Spleen (tissue), 11 donors: ENCODE data around the gene PRDM16. TPM values are rescaled to one million over a fixed set of nuclear protein-coding genes. Genes with fewer than 3 reads are reported as not detected.
A peak's percentile ranks its signal among the peaks of the same experiment; 100 is the strongest.

Experiments used
- DNase-seq: peaks from one replicate; pipeline ENCODE4 v3.0.0-alpha.2; 2020
- H3K27ac ChIP-seq, 8 donors: fragments of 200-600 bp; sonication (generic) in 7 of 8; 1 replicate in 4 of 8; 2 replicates in 4 of 8; pipeline versions ENCODE4 v1.5.0 to v1.8.0; 2016 to 2021; ENCODE audit warnings: inconsistent platforms in 4 of 8, mild to moderate bottlenecking in 4 of 8, moderate library complexity in 1 of 8
- H3K27me3 ChIP-seq, 7 donors: fragments of 200-600 bp; sonication (generic) in 6 of 7; replicated peaks in 1 of 7; 1 replicate in 4 of 7; 2 replicates in 3 of 7; pipeline versions ENCODE4 v1.5.0 to v1.8.0; 2016 to 2021; ENCODE audit warnings: inconsistent platforms in 3 of 7, mild to moderate bottlenecking in 1 of 7
- H3K36me3 ChIP-seq, 6 donors: fragments of 200-600 bp; sonication (generic) in 5 of 6; 1 replicate in 4 of 6; 2 replicates in 2 of 6; pipeline versions ENCODE4 v1.5.0 to v1.8.0; 2016 to 2021; ENCODE audit warnings: inconsistent platforms in 2 of 6
- H3K4me1 ChIP-seq, 6 donors: fragments of 200-600 bp; sonication (generic) in 5 of 6; 1 replicate in 3 of 6; 2 replicates in 3 of 6; pipeline versions ENCODE4 v1.5.0 to v1.8.0; 2016 to 2021; ENCODE audit warnings: inconsistent platforms in 3 of 6
- H3K4me3 ChIP-seq, 8 donors: fragments of 200-600 bp; sonication (generic) in 7 of 8; 1 replicate in 4 of 8; 2 replicates in 4 of 8; pipeline versions ENCODE4 v1.5.0 to v1.8.0; 2016 to 2021; ENCODE audit warnings: inconsistent platforms in 4 of 8, mild to moderate bottlenecking in 4 of 8, moderate library complexity in 2 of 8
- H3K9me3 ChIP-seq, 8 donors: fragments of 200-600 bp; sonication (generic) in 7 of 8; 1 replicate in 4 of 8; 2 replicates in 4 of 8; pipeline versions ENCODE4 v1.5.0 to v1.8.0; 2016 to 2021; ENCODE audit warnings: inconsistent platforms in 4 of 8
- CTCF ChIP-seq, 11 experiments: fragments of 200-600 bp in 7 of 11; fragments of 450-650 bp in 4 of 11; sonication (generic) in 4 of 11; IDR thresholded peaks in 8 of 11; conservative IDR thresholded peaks in 3 of 11; 1 replicate in 7 of 11; 2 replicates in 4 of 11; pipeline versions ENCODE4 v1.4.0 to v1.8.0; 2016 to 2021; ENCODE audit warnings: antibody characterized with exemption in 11 of 11, inconsistent platforms in 4 of 11, mild to moderate bottlenecking in 1 of 11
- POLR2A ChIP-seq, 3 donors: fragments of 450-650 bp; IDR thresholded peaks; one replicate each; pipeline ENCODE4 v1.5.1; 2017; ENCODE audit warnings: antibody characterized with exemption in 3 of 3, mild to moderate bottlenecking in 1 of 3
- POLR2AphosphoS5 ChIP-seq, 3 donors: sonication (generic); formaldehyde crosslinking; IDR thresholded peaks; one replicate each; pipeline ENCODE4 v1.5.1; 2017; ENCODE audit warnings: antibody characterized with exemption in 3 of 3
- WGBS, 5 donors: extraction: QIAGEN DNeasy Blood & Tissue Kit in 3 of 5; methylation state at CpG; one replicate each; pipeline versions ENCODE4 v1.1.5 to v1.1.7; 2013 to 2018; 5-methylcytosine and 5-hydroxymethylcytosine counted together
- intact Hi-C: fragments of 100-400 bp; cut with DNase I; formaldehyde crosslinking; loops from one replicate; pipeline ENCODE4 v1.15.0; 2023; ENCODE audit warnings: low total_unique reads
- polyA plus RNA-seq, 3 donors: library from polyadenylated mRNA; stranded (reverse); fragments of 200-250 nt; gene quantifications; one replicate each; pipeline ENCODE4 v1.2.1, GENCODE V29; 2013
- total RNA-seq, 7 donors: library from RNA; depleted of rRNA in 3 of 7; stranded (reverse); fragments of >200 nt in 3 of 7; fragmentation: NEBNext Ultra II Directional in 4 of 7; extraction: Animal tissue kit (Norgen Biotek cat#: 25700) in 4 of 7; gene quantifications; one replicate each; pipeline versions ENCODE4 v1.1.0 to v1.2.1, GENCODE V29; 2016 to 2021
- donor health status: healthy with polysubstance abuse.
- donor health status: DM: no; HTN: no; CAD: no; lungs with moderate emphysema.
- donor health status: DM: no; HTN: no; CAD: no.
- donor health status: Bipolar disorder and iron deficiency.
- donor health status: healthy.
- donor health status: DM: no; HTN: no; CAD: no.
- donor health status: DM: yes; HTN: yes; CAD: no.

PRDM16 gene
- total and polyA plus RNA-seq, 10 donors: 0.43 to 3.2 (median 1.4) TPM

GRCh38 chr1:3183411-3183810, 114.4 kb downstream of the PRDM16 start:
- DNase-seq: no peak
- Histone ChIP-seq H3K9me3 (no peaks in the 10 kb centered on the region), H3K36me3 (no peaks in the 10 kb centered on the region), H3K27me3 (peaks cover 0 to 60% (median 26%) of the 10 kb centered on the region in 7 donors), H3K4me1 (no peaks in the 10 kb centered on the region), H3K27ac (no peak overlapping the region), H3K4me3 (no peak overlapping the region)
- no peak for TF ChIP-seq POLR2AphosphoS5 (IDR thresholded peaks at IDR 0.05)
- no peak for TF ChIP-seq CTCF (IDR thresholded peaks at IDR 0.05 in 8 of 11, conservative IDR thresholded peaks at IDR 0.05 in 3 of 11)
- no peak for TF ChIP-seq POLR2A (IDR thresholded peaks at IDR 0.05)
- WGBS, 5 donors: 14 to 34% (median 19%) methylated on average over 13 of the region's 13 CpGs
- intact Hi-C loops: no loop called here

- H3K4me3 ChIP-seq: no peak overlapping the region
- 31 to 47% (median 35%) methylated on average over 20 to 22 of the region's 22 CpGs for WGBS, 5 donors
- DNase-seq: no peak
- no peaks in the 10 kb centered on the region for H3K36me3 ChIP-seq
- H3K9me3 ChIP-seq: no peaks in the 10 kb centered on the region
- H3K27me3 ChIP-seq: peaks cover 0 to 64% (median 27%) of the 10 kb centered on the region in 7 donors
- no peak overlapping the region for H3K27ac ChIP-seq
- no peaks in the 10 kb centered on the region for H3K4me1 ChIP-seq
- TF ChIP-seq POLR2AphosphoS5 (IDR thresholded peaks at IDR 0.05) (no peak), CTCF (IDR thresholded peaks at IDR 0.05 in 8 of 11, conservative IDR thresholded peaks at IDR 0.05 in 3 of 11) (no peak), POLR2A (IDR thresholded peaks at IDR 0.05) (no peak)
- intact Hi-C loops: no loop called here
These were observed 114.8 kb downstream of the PRDM16 start for GRCh38 chr1:3183813-3184212.

GRCh38 chr1:3184666-3185065, 115.7 kb downstream of the PRDM16 start:
- no peak overlapping the region for H3K27ac ChIP-seq
- H3K9me3 ChIP-seq: no peaks in the 10 kb centered on the region
- no peaks in the 10 kb centered on the region for H3K36me3 ChIP-seq
- no peak for TF ChIP-seq POLR2A (IDR thresholded peaks at IDR 0.05)
- no peak for TF ChIP-seq POLR2AphosphoS5 (IDR thresholded peaks at IDR 0.05)
- TF ChIP-seq CTCF (IDR thresholded peaks at IDR 0.05 in 8 of 11, conservative IDR thresholded peaks at IDR 0.05 in 3 of 11): no peak
- intact Hi-C loops: no loop called here
- H3K4me3 ChIP-seq: no peak overlapping the region
- WGBS, 5 donors: 82 to 92% (median 90%) methylated on average over 20 of the region's 20 CpGs
- H3K4me1 ChIP-seq: no peaks in the 10 kb centered on the region
- peaks cover 0 to 72% (median 27%) of the 10 kb centered on the region in 7 donors for H3K27me3 ChIP-seq
- no peak for DNase-seq

- Histone ChIP-seq H3K27ac (peak overlapping the region in 1 of 8 donors; percentile 22), H3K9me3 (peaks cover 0 to 1% (median 0%) of the 10 kb centered on the region in 8 donors)
These were observed 117.0 kb downstream of the PRDM16 start for GRCh38 chr1:3185896-3186525.

More at GRCh38 chr1:3185896-3186525, 117.0 kb downstream of the PRDM16 start:
- H3K4me1 ChIP-seq: no peaks in the 10 kb centered on the region
- no peaks in the 10 kb centered on the region for H3K36me3 ChIP-seq
- intact Hi-C loops: no loop called here
- H3K4me3 ChIP-seq: no peak overlapping the region
- 81 to 96% (median 84%) methylated on average over 32 to 38 of the region's 38 CpGs for WGBS, 5 donors
- peaks cover 0 to 82% (median 27%) of the 10 kb centered on the region in 7 donors for H3K27me3 ChIP-seq
- no peak for DNase-seq
- TF ChIP-seq POLR2A (IDR thresholded peaks at IDR 0.05) (no peak), POLR2AphosphoS5 (IDR thresholded peaks at IDR 0.05) (no peak), CTCF (IDR thresholded peaks at IDR 0.05 in 8 of 11, conservative IDR thresholded peaks at IDR 0.05 in 3 of 11) (no peak)
